ENCODE measurements around the gene IL36A.

DNA sequence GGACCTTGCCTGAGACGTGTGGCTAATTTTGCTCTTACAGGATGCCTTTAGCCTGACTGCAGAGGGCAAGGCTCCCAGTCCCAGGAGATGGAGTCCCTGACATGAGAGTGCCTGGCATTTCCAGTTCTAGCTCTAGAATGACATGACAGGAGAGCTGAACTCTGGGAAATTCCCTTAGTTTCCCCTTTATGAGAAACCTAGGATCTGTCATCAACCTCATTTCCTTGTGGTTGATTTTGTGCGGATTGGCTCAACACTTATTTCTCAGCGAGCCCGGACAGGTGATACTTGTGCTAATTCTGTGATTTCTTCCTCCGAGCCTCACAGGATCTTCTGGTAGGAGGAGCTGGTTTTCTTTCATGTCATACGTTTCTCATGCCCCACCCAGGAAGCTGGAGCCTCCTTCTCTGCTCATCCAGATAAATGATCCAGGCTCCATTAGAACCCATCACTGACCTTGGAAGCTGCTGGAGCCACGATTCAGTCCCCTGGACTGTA is 27.7 kb upstream of the IL36A start, which contains the start of gene IL36G:
- TF ChIP-seq ZFP37 (tag by site-specific recombination; IDR thresholded peaks at IDR 0.05) = no peak
- TF ChIP-seq, protein P1, sequence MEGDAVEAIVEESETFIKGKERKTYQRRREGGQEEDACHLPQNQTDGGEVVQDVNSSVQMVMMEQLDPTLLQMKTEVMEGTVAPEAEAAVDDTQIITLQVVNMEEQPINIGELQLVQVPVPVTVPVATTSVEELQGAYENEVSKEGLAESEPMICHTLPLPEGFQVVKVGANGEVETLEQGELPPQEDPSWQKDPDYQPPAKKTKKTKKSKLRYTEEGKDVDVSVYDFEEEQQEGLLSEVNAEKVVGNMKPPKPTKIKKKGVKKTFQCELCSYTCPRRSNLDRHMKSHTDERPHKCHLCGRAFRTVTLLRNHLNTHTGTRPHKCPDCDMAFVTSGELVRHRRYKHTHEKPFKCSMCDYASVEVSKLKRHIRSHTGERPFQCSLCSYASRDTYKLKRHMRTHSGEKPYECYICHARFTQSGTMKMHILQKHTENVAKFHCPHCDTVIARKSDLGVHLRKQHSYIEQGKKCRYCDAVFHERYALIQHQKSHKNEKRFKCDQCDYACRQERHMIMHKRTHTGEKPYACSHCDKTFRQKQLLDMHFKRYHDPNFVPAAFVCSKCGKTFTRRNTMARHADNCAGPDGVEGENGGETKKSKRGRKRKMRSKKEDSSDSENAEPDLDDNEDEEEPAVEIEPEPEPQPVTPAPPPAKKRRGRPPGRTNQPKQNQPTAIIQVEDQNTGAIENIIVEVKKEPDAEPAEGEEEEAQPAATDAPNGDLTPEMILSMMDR (tag by site-specific recombination; IDR thresholded peaks at IDR 0.05) = no peak
- no peak for TF ChIP-seq ZNF18 (tag by site-specific recombination; IDR thresholded peaks at IDR 0.05)
- TF ChIP-seq ZBTB11 (tag by site-specific recombination; conservative IDR thresholded peaks at IDR 0.05; ENCODE audit: low read depth) = no peak
